Measurements from ENCODE around the gene C10orf67. TPM values are rescaled to one million over a fixed set of nuclear protein-coding genes. Genes with fewer than 3 reads are reported as not detected.

Gene C10orf67
- total and polyA plus RNA-seq, 2 donors (not counting 1 experiment from before 2014, with no cell fraction given): not detected

DNA sequence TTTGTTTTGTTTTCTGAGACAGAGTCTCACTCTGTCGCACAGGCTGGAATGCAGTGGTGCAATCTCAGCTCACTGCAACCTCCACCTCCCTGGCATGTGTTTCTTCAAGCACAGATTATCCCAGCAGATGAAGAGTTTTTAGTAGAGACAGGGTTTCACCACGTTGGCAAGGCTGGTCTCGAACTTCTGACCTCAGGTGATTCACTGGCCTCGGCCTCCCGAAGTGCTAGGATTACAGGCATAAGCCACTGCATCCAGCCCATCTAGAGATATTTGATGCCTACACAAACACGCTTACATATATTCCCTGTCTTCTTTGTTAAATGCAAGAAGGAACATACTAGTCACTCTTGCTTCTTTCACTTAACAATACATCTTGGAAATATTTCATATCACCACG, 158.4 kb downstream of the C10orf67 start:
- Histone ChIP-seq H3K4me3 (ENCODE audit: control extremely low read depth in 1 of 5, extremely low read depth in 1 of 5, insufficient read depth in 1 of 5, low read depth in 2 of 5, low read length in 4 of 5) (no peak overlapping the region), H3K27ac (ENCODE audit: low read length in 2 of 2) (no peak overlapping the region), H4K20me1 (ENCODE audit: control insufficient read depth, insufficient read depth, low read length, poor library complexity, severe bottlenecking) (no peaks in the 10 kb centered on the region), H3K4me1 (ENCODE audit: control insufficient read depth in 2 of 2, insufficient read depth in 2 of 2, low read length in 2 of 2) (no peaks in the 10 kb centered on the region), H3K9me3 (ENCODE audit: control extremely low read depth in 1 of 3, control insufficient read depth in 2 of 3, insufficient read depth in 1 of 3, low read length in 2 of 3) (no peaks in the 10 kb centered on the region), H3K36me3 (replicated peaks in 1 of 2; ENCODE audit: control extremely low read depth in 1 of 2, control insufficient read depth in 1 of 2, extremely low read depth in 1 of 2, insufficient read depth in 2 of 2, low read length in 1 of 2) (no peaks in the 10 kb centered on the region), H3K4me2 (replicated peaks; ENCODE audit: low read depth, low read length, poor library complexity, severe bottlenecking) (no peak overlapping the region), H2AFZ (ENCODE audit: insufficient read depth, low read depth, low read length, poor library complexity, severe bottlenecking) (no peak overlapping the region), H3K27me3 (replicated peaks in 1 of 4; ENCODE audit: control extremely low read depth in 1 of 4, control insufficient read depth in 3 of 4, insufficient read depth in 4 of 4, low read length in 3 of 4) (peaks cover 0 to 26% (median 13%) of the 10 kb centered on the region in 4 experiments), H3K9ac (ENCODE audit: low read length) (no peak overlapping the region), H3K79me2 (ENCODE audit: control insufficient read depth, insufficient read depth, low read length) (no peaks in the 10 kb centered on the region)
- ChIA-PET CTCF (no interaction called here), POLR2A (no interaction called here)
- H3K9me3 Mint-ChIP-seq (ENCODE audit: insufficient read depth): no peaks in the 10 kb centered on the region
- ATAC-seq (ENCODE audit: low read depth) (no peak), DNase-seq (no peak)
- intact Hi-C loops (cut with micrococcal nuclease): no loop called here
- no peak for TF ChIP-seq EZH2 (IDR thresholded peaks at IDR 0.05; ENCODE audit: borderline replicate concordance, insufficient read depth, low read depth, low read length, poor library complexity, severe bottlenecking)
- TF ChIP-seq, protein P1, sequence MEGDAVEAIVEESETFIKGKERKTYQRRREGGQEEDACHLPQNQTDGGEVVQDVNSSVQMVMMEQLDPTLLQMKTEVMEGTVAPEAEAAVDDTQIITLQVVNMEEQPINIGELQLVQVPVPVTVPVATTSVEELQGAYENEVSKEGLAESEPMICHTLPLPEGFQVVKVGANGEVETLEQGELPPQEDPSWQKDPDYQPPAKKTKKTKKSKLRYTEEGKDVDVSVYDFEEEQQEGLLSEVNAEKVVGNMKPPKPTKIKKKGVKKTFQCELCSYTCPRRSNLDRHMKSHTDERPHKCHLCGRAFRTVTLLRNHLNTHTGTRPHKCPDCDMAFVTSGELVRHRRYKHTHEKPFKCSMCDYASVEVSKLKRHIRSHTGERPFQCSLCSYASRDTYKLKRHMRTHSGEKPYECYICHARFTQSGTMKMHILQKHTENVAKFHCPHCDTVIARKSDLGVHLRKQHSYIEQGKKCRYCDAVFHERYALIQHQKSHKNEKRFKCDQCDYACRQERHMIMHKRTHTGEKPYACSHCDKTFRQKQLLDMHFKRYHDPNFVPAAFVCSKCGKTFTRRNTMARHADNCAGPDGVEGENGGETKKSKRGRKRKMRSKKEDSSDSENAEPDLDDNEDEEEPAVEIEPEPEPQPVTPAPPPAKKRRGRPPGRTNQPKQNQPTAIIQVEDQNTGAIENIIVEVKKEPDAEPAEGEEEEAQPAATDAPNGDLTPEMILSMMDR (IDR thresholded peaks at IDR 0.05): no peak
- no peaks in the 10 kb centered on the region for H3K4me1 Mint-ChIP-seq
- WGBS (ENCODE audit: insufficient coverage): 67% methylated on average over 3 of the region's 7 CpGs
- no peak overlapping the region for H3K27ac Mint-ChIP-seq
- H3K4me3 Mint-ChIP-seq: no peak overlapping the region
- H3K27me3 Mint-ChIP-seq: peaks cover 49% of the 10 kb centered on the region

DNA sequence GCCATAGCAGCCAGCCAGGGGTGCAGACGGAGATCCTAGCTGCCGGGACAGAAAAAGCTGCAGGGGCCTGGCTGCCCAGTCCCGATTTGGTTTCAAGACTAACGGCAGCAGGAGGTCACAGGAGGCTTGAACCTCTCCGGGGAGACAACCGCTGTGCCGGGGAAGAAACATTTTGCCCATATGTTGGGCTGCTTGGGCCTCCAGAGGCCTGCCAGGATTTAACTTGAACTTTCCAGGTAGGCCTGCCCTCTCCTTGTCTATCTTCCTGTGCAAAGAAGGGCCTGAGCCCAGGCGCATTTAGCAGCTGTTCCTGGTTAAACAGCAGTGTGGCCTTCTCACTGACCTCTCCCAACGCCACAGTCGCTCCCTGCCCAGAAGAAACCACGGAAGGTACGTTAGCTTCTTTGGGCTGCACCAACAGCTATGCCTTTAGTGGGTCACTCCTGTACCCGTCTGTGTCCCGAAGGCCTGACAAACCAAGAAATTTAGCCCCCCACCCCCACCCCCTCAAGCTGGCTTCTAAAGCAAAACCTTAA, 169.6 kb downstream of the C10orf67 start:
- POLR2A ChIA-PET: no interaction called here
- WGBS (ENCODE audit: insufficient coverage): 32% methylated on average over 14 of the region's 14 CpGs
- H3K27ac Mint-ChIP-seq: no peak overlapping the region

More for the DNA sequence above, 169.6 kb downstream of the C10orf67 start:
- H3K9me3 ChIP-seq (ENCODE audit: control extremely low read depth in 1 of 3, control insufficient read depth in 2 of 3, insufficient read depth in 1 of 3, low read length in 2 of 3): peaks cover 0 to 4% (median 0%) of the 10 kb centered on the region in 3 donors
- Mint-ChIP-seq H3K27me3 (peaks cover 67% of the 10 kb centered on the region), H3K4me1 (peaks cover 3% of the 10 kb centered on the region), H3K9me3 (ENCODE audit: insufficient read depth) (no peaks in the 10 kb centered on the region), H3K4me3 (no peak overlapping the region)
- H4K20me1 ChIP-seq (ENCODE audit: control insufficient read depth, insufficient read depth, low read length, poor library complexity, severe bottlenecking): no peaks in the 10 kb centered on the region
- H3K36me3 ChIP-seq (replicated peaks in 1 of 2; ENCODE audit: control extremely low read depth in 1 of 2, control insufficient read depth in 1 of 2, extremely low read depth in 1 of 2, insufficient read depth in 2 of 2, low read length in 1 of 2): no peaks in the 10 kb centered on the region
- H3K27me3 ChIP-seq (replicated peaks in 1 of 4; ENCODE audit: control extremely low read depth in 1 of 4, control insufficient read depth in 3 of 4, insufficient read depth in 4 of 4, low read length in 3 of 4): peaks cover 0 to 39% (median 23%) of the 10 kb centered on the region in 4 experiments
- peaks cover 0 to 5% of the 10 kb centered on the region in 2 donors for H3K4me1 ChIP-seq (ENCODE audit: control insufficient read depth in 2 of 2, insufficient read depth in 2 of 2, low read length in 2 of 2)
- TF ChIP-seq, protein P1 (IDR thresholded peaks at IDR 0.05): no peak
- no peak for TF ChIP-seq EZH2 (IDR thresholded peaks at IDR 0.05; ENCODE audit: borderline replicate concordance, insufficient read depth, low read depth, low read length, poor library complexity, severe bottlenecking)
- no peak overlapping the region for H3K4me3 ChIP-seq (ENCODE audit: control extremely low read depth in 1 of 5, extremely low read depth in 1 of 5, insufficient read depth in 1 of 5, low read depth in 2 of 5, low read length in 4 of 5)
- no peaks in the 10 kb centered on the region for H3K79me2 ChIP-seq (ENCODE audit: control insufficient read depth, insufficient read depth, low read length)
- no peak overlapping the region for H3K4me2 ChIP-seq (replicated peaks; ENCODE audit: low read depth, low read length, poor library complexity, severe bottlenecking)
- DNase-seq (no peak), ATAC-seq (ENCODE audit: low read depth) (no peak)
- H2AFZ ChIP-seq (ENCODE audit: insufficient read depth, low read depth, low read length, poor library complexity, severe bottlenecking): no peak overlapping the region
- CTCF ChIA-PET: interaction anchor here (1.0 to 1.1 kb wide), 2 partner anchors 17 to 118 kb away, joined by 3 to 4 read pairs; no protein-coding TSS in a partner anchor
- H3K9ac ChIP-seq (ENCODE audit: low read length): no peak overlapping the region
- intact Hi-C loops (cut with micrococcal nuclease): no loop called here
- H3K27ac ChIP-seq (ENCODE audit: low read length in 2 of 2): no peak overlapping the region
